MCF 10A (cell line): ENCODE measurements around the gene LCE4A. TPM values are rescaled to one million over a fixed set of nuclear protein-coding genes. Genes with fewer than 3 reads are reported as not detected.

Experiments
- BruUV-seq: library from RNA; stranded (reverse); fragments of 400-500 nt; replicated peaks from 2 replicates; lab custom pipeline; 2021; lab: Mats Ljungman, UMichigan
- CTCF ChIA-PET: fragments of 300-600 bp; sonication (Branson Sonifier 250); formaldehyde crosslinking; extraction: SDS; loops from one replicate; lab custom pipeline; 2021; ENCODE audit warnings: antibody characterized with exemption, inconsistent platforms; lab: Yijun Ruan, JAX
- POLR2A ChIA-PET: fragments of 300-600, 350-650 bp; sonication (Branson Sonifier 250); formaldehyde crosslinking; extraction: SDS; loops from one replicate; lab custom pipeline; 2020; ENCODE audit warnings: antibody characterized with exemption, inconsistent platforms; lab: Yijun Ruan, JAX
- DNase-seq: peaks from one replicate; pipeline ENCODE4 v3.0.0-alpha.2; 2018; ENCODE audit not compliant: unreplicated experiment
- H3K27ac Mint-ChIP-seq: one replicate; pipeline ENCODE4 v1.8.0; 2022; ENCODE audit warnings: mild to moderate bottlenecking, low read depth, mixed read lengths; ENCODE audit not compliant: unreplicated experiment
- H3K27me3 Mint-ChIP-seq: one replicate; pipeline ENCODE4 v1.8.0; 2022; ENCODE audit warnings: mixed read lengths; ENCODE audit not compliant: insufficient read depth, unreplicated experiment
- H3K36me3 Mint-ChIP-seq: one replicate; pipeline ENCODE4 v1.8.0; 2022; ENCODE audit warnings: mild to moderate bottlenecking, moderate library complexity, mixed read lengths; ENCODE audit not compliant: insufficient read depth, unreplicated experiment
- H3K4me1 Mint-ChIP-seq: one replicate; pipeline ENCODE4 v1.8.0; 2022; ENCODE audit warnings: mixed read lengths; ENCODE audit not compliant: insufficient read depth, unreplicated experiment
- H3K4me3 Mint-ChIP-seq: one replicate; pipeline ENCODE4 v1.8.0; 2022; ENCODE audit warnings: mild to moderate bottlenecking, moderate library complexity, mixed read lengths; ENCODE audit not compliant: unreplicated experiment
- H3K9me3 Mint-ChIP-seq: one replicate; pipeline ENCODE4 v1.8.0; 2022; ENCODE audit warnings: mixed read lengths; ENCODE audit not compliant: unreplicated experiment
- intact Hi-C: fragments of 100-400 bp; cut with micrococcal nuclease; formaldehyde crosslinking; loops from 2 replicates; pipeline ENCODE4 v1.14.1; 2022
- total RNA-seq: library from RNA; stranded (reverse); gene quantifications from 2 replicates; pipeline ENCODE4 v1.2.3, GENCODE V29; 2022
- TF ChIP-seq, protein P1 (sequence below): fragments of 200-600 bp; IDR thresholded peaks from one replicate; pipeline ENCODE4 v1.8.0; 2022; ENCODE audit warnings: antibody characterized with exemption, mild to moderate bottlenecking; ENCODE audit not compliant: unreplicated experiment

The LCE4A gene
- total RNA-seq, 1 experiment from 2014 or later = not detected

- TF ChIP-seq, protein P1, sequence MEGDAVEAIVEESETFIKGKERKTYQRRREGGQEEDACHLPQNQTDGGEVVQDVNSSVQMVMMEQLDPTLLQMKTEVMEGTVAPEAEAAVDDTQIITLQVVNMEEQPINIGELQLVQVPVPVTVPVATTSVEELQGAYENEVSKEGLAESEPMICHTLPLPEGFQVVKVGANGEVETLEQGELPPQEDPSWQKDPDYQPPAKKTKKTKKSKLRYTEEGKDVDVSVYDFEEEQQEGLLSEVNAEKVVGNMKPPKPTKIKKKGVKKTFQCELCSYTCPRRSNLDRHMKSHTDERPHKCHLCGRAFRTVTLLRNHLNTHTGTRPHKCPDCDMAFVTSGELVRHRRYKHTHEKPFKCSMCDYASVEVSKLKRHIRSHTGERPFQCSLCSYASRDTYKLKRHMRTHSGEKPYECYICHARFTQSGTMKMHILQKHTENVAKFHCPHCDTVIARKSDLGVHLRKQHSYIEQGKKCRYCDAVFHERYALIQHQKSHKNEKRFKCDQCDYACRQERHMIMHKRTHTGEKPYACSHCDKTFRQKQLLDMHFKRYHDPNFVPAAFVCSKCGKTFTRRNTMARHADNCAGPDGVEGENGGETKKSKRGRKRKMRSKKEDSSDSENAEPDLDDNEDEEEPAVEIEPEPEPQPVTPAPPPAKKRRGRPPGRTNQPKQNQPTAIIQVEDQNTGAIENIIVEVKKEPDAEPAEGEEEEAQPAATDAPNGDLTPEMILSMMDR = peak; percentile 67
- DNase-seq = peak; percentile 60
- ChIA-PET CTCF (interaction anchor here (0.5 to 6.0 kb wide), 16 partner anchors 16 to 305 kb away, joined by 3 to 64 read pairs (median 3); partner anchors contain the start of genes LCE2D, LCE4A and SPRR2D), POLR2A (interaction anchor here (0.7 kb wide), 1 partner anchor 9 kb away, joined by 3 read pairs; no protein-coding TSS in a partner anchor)
- no TSS peak for BruUV-seq
- Mint-ChIP-seq H3K27me3 (no peaks in the 10 kb centered on the region), H3K36me3 (no peaks in the 10 kb centered on the region), H3K27ac (no peak overlapping the region), H3K9me3 (no peaks in the 10 kb centered on the region), H3K4me1 (peaks cover 11% of the 10 kb centered on the region), H3K4me3 (no peak overlapping the region)
- intact Hi-C loops = loop anchor here (1.0 kb wide), 1 partner anchor 81 kb away; no protein-coding TSS in a partner anchor
These were observed 27.7 kb downstream of the LCE4A start for GRCh38 chr1:152735648-152736047.

DNA sequence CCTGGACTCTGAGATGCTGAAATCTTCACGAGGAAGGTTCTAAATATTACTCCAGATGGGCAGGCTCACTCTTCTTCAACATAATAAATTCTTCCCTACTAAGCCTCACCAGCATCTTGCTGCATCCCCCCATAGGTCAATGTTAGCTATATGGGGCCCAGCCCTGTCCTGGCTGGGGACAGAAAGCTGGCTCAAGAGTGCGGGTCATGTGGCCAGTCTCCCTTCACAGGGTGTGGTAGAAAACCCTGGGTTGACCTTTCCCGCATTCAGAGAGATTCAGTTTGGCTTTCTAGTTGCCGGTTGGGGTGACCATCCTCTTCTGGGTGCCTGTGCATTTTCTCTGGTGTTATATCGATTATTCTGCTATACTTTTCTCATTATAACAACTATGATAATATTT, 30.0 kb downstream of the LCE4A start:
- DNase-seq = no peak
- H3K4me3 Mint-ChIP-seq = no peak overlapping the region
- ChIA-PET POLR2A (no interaction called here), CTCF (interaction anchor here (0.6 to 5.4 kb wide), 4 partner anchors 9 to 133 kb away, joined by 3 to 45 read pairs (median 8); no protein-coding TSS in a partner anchor)
- H3K9me3 Mint-ChIP-seq = no peaks in the 10 kb centered on the region
- no peaks in the 10 kb centered on the region for H3K36me3 Mint-ChIP-seq
- TF ChIP-seq, protein P1 = no peak
- no TSS peak for BruUV-seq
- H3K4me1 Mint-ChIP-seq = peaks cover 16% of the 10 kb centered on the region
- intact Hi-C loops = no loop called here
- no peak overlapping the region for H3K27ac Mint-ChIP-seq
- H3K27me3 Mint-ChIP-seq = no peaks in the 10 kb centered on the region

DNA sequence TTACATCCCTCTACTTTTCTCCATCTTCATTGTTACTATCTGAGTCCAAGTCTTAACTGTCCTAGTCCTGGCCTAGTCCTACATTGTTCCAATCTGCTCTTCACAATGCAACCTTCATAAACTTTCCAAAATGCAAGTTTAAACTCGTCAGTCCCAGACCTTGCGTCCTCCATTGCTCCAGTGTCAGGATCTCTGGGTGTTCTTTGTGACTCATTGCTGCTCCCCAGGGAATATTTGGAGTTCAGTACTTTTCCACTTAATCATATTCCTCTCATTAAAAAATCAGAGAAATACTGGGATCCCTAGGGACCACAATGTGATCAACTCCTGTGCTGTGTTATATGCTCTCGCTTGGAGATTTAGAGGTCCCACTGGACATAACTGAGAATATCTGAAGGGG, 31.9 kb downstream of the LCE4A start:
- H3K9me3 Mint-ChIP-seq = no peaks in the 10 kb centered on the region

GRCh38 chr1:152741656-152742055, 33.7 kb downstream of the LCE4A start:
- no peaks in the 10 kb centered on the region for H3K36me3 Mint-ChIP-seq
- no peak overlapping the region for H3K4me3 Mint-ChIP-seq
- intact Hi-C loops = loop anchor here (10.0 kb wide), 1 partner anchor 293 kb away; the partner anchor contains the start of gene SPRR1B
- POLR2A ChIA-PET = interaction anchor here (0.8 to 2.7 kb wide), 4 partner anchors 10 to 226 kb away, joined by 3 to 13 read pairs (median 3); no protein-coding TSS in a partner anchor
- TF ChIP-seq, protein P1 = no peak
- no peaks in the 10 kb centered on the region for H3K9me3 Mint-ChIP-seq
- H3K27me3 Mint-ChIP-seq = no peaks in the 10 kb centered on the region
- peaks cover 45% of the 10 kb centered on the region for H3K4me1 Mint-ChIP-seq
- DNase-seq = no peak
- no TSS peak for BruUV-seq
- H3K27ac Mint-ChIP-seq = no peak overlapping the region
- CTCF ChIA-PET = interaction anchor here (0.6 to 5.4 kb wide), 7 partner anchors 10 to 413 kb away, joined by 3 to 45 read pairs (median 3); no protein-coding TSS in a partner anchor

More for the DNA sequence above, 31.9 kb downstream of the LCE4A start:
- BruUV-seq = no TSS peak
- CTCF ChIA-PET = interaction anchor here (0.6 to 5.4 kb wide), 13 partner anchors 18 to 482 kb away, joined by 3 to 45 read pairs (median 3); partner anchors contain the start of gene LCE1E
- TF ChIP-seq, protein P1 = no peak
- H3K4me3 Mint-ChIP-seq = no peak overlapping the region
- H3K4me1 Mint-ChIP-seq = peaks cover 30% of the 10 kb centered on the region
- no peaks in the 10 kb centered on the region for H3K36me3 Mint-ChIP-seq
- peak overlapping the region; percentile 1 for H3K27ac Mint-ChIP-seq
- DNase-seq = peak; percentile 90
- H3K27me3 Mint-ChIP-seq = no peaks in the 10 kb centered on the region
- POLR2A ChIA-PET = interaction anchor here (0.6 to 2.7 kb wide), 7 partner anchors 10 to 651 kb away, joined by 3 to 13 read pairs (median 4); partner anchors contain the start of gene S100A8
- intact Hi-C loops = loop anchor here (10.0 kb wide), 1 partner anchor 295 kb away; the partner anchor contains the start of gene SPRR1B
